Measurements from ENCODE around the gene SLC22A14. TPM values are rescaled to one million over a fixed set of nuclear protein-coding genes. Genes with fewer than 3 reads are reported as not detected.

SLC22A14 gene
- total RNA-seq, 2 donors from 2014 or later = 0.14 to 0.21 TPM

DNA sequence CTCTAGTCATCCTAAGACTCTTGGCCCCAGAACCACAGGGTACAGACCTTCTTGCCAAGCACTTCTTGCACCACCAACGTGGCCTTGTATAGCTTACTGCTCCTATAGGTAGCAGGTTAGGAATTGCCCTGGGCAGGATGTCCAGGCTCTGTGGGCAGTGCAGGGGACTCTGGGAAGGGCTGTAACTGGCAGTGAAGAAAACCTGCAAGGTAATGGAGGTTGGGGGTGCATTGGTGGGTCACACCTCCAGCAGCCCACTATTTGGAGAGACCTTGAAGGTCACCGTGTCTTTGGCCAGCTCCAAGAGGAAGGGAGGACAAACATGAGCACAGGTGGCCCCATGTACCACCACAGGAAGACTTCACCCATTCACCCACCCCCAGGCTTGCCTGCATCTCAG, 43.2 kb downstream of the SLC22A14 start:
- no peak for ATAC-seq (replicated peaks in 1 of 2)
- peaks cover 5% of the 10 kb centered on the region for H3K27me3 Mint-ChIP-seq (ENCODE audit: low read depth)
- H3K4me1 Mint-ChIP-seq (ENCODE audit: low read depth) = peaks cover 6% of the 10 kb centered on the region
- H3K27ac Mint-ChIP-seq = no peak overlapping the region
- H3K36me3 Mint-ChIP-seq (ENCODE audit: insufficient read depth in 2 of 2) = no peaks in the 10 kb centered on the region
- no peak overlapping the region for H3K4me3 Mint-ChIP-seq
- DNase-seq = no peak
- H3K9me3 Mint-ChIP-seq = no peaks in the 10 kb centered on the region

DNA sequence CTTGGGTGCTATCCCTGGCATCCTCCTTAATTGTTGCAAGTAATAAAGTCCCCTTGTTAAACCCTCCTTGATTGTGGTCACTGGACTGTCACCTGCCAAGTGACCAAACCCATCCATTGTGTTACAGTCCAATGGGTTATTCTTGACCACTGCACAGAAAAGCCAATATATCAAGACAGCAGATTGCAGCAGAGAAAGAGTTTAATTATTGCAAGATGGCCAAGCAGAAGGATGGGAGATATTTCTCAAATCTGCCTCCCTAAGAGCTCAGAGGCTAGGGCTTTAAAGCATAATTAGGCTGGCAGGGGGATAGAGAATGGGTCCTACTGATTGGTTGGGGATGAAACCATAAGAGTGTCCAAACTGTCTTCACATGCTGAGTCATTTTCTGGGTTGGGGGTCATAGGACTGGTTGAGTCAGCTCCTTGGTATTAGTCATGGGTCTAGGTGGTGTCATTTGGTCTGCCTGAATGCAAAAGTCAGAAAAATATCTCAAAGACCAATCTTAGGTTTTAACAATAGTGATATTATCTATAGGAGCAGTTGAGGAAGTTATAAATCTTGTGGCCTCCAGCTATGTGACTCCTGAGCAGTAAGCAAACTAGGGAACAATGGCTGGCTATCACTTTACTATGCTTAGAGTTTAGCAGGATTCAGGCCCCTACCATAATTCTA, 45.4 kb downstream of the SLC22A14 start:
- Mint-ChIP-seq H3K4me3 (no peak overlapping the region), H3K27ac (no peak overlapping the region), H3K27me3 (ENCODE audit: low read depth) (peaks cover 5% of the 10 kb centered on the region), H3K9me3 (no peaks in the 10 kb centered on the region), H3K36me3 (ENCODE audit: insufficient read depth in 2 of 2) (no peaks in the 10 kb centered on the region), H3K4me1 (ENCODE audit: low read depth) (peaks cover 11% of the 10 kb centered on the region)
- ATAC-seq (replicated peaks in 1 of 2) = peak; percentile 89 to 93
- peak; percentile 10 to 20 for DNase-seq

GRCh38 chr3:38331257-38332022, 49.3 kb downstream of the SLC22A14 start:
- ATAC-seq (replicated peaks in 1 of 2) (no peak), DNase-seq (no peak)
- H3K27me3 Mint-ChIP-seq (ENCODE audit: low read depth) = peaks cover 9% of the 10 kb centered on the region
- no peak overlapping the region for H3K27ac Mint-ChIP-seq
- no peaks in the 10 kb centered on the region for H3K9me3 Mint-ChIP-seq
- H3K4me3 Mint-ChIP-seq = no peak overlapping the region
- peaks cover 22% of the 10 kb centered on the region for H3K4me1 Mint-ChIP-seq (ENCODE audit: low read depth)
- no peaks in the 10 kb centered on the region for H3K36me3 Mint-ChIP-seq (ENCODE audit: insufficient read depth in 2 of 2)

- H3K27me3 Mint-ChIP-seq (ENCODE audit: low read depth) = peaks cover 9% of the 10 kb centered on the region
- H3K9me3 Mint-ChIP-seq = no peaks in the 10 kb centered on the region
- H3K36me3 Mint-ChIP-seq (ENCODE audit: insufficient read depth in 2 of 2) = no peaks in the 10 kb centered on the region
- no peak overlapping the region for H3K4me3 Mint-ChIP-seq
- no peak for ATAC-seq (replicated peaks in 1 of 2)
- no peak overlapping the region for H3K27ac Mint-ChIP-seq
- DNase-seq = no peak
- peaks cover 22% of the 10 kb centered on the region for H3K4me1 Mint-ChIP-seq (ENCODE audit: low read depth)
Observed at GRCh38 chr3:38332201-38332600, 50.1 kb downstream of the SLC22A14 start.

- H3K9me3 Mint-ChIP-seq = no peaks in the 10 kb centered on the region
- H3K36me3 Mint-ChIP-seq (ENCODE audit: insufficient read depth in 2 of 2) = no peaks in the 10 kb centered on the region
- DNase-seq (no peak), ATAC-seq (replicated peaks in 1 of 2) (peak; percentile 21 to 36)
- peaks cover 9% of the 10 kb centered on the region for H3K27me3 Mint-ChIP-seq (ENCODE audit: low read depth)
- H3K4me3 Mint-ChIP-seq = no peak overlapping the region
- peaks cover 16% of the 10 kb centered on the region for H3K4me1 Mint-ChIP-seq (ENCODE audit: low read depth)
- no peak overlapping the region for H3K27ac Mint-ChIP-seq
Observed at GRCh38 chr3:38334142-38335055, 52.3 kb downstream of the SLC22A14 start.

DNA sequence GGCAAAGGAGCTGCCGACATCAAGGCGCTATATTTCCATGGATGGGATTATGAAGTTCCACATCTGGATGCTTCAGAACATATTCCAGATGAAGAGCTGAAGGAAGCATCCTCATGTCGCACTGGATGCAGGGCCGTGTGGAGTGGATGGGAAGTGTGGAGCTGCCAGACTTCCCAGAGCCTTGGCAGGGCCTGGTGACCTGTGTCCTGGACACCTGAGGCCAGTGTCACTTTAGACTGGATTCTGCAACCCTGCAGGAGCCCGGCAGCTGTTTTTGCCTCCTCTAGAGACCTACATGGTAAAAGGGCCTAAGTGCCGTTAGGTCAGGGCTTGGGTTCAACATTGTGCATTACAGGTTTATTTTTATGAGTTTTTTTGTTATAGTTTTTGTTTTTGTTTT, 53.2 kb downstream of the SLC22A14 start:
- ATAC-seq (replicated peaks in 1 of 2) = no peak

DNA sequence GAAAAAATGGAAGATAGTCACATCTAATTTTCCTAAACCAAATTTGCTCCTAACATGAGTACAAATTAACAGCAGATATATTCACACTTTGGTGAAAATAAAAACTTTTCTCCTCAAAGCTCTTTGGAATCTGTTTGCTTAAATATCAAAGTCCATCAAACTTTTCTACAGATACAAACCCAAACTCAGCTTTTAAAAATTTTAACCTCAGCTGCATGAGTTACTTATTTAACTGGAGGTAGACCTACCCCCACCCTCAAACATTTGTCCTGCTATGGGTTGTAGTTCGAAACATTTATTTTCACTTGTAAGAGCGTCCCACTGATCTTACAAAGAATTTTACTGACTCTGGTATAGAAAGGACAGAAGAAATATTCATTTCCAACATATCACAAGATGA, 55.6 kb downstream of the SLC22A14 start:
- Mint-ChIP-seq H3K9me3 (no peaks in the 10 kb centered on the region), H3K27ac (no peak overlapping the region), H3K4me1 (ENCODE audit: low read depth) (peaks cover 11% of the 10 kb centered on the region), H3K36me3 (ENCODE audit: insufficient read depth in 2 of 2) (no peaks in the 10 kb centered on the region), H3K27me3 (ENCODE audit: low read depth) (peaks cover 9% of the 10 kb centered on the region), H3K4me3 (no peak overlapping the region)
- ATAC-seq (replicated peaks in 1 of 2) (no peak), DNase-seq (no peak)

More for the DNA sequence above, 53.2 kb downstream of the SLC22A14 start:
- peaks cover 16% of the 10 kb centered on the region for H3K4me1 Mint-ChIP-seq (ENCODE audit: low read depth)
- peaks cover 9% of the 10 kb centered on the region for H3K27me3 Mint-ChIP-seq (ENCODE audit: low read depth)
- H3K36me3 Mint-ChIP-seq (ENCODE audit: insufficient read depth in 2 of 2) = no peaks in the 10 kb centered on the region
- no peak overlapping the region for H3K27ac Mint-ChIP-seq
- DNase-seq = no peak
- H3K9me3 Mint-ChIP-seq = no peaks in the 10 kb centered on the region
- H3K4me3 Mint-ChIP-seq = no peak overlapping the region

GRCh38 chr3:38343797-38344594, 61.9 kb downstream of the SLC22A14 start:
- DNase-seq (no peak), ATAC-seq (replicated peaks in 1 of 2) (no peak)
- Mint-ChIP-seq H3K4me3 (no peak overlapping the region), H3K27ac (no peak overlapping the region), H3K27me3 (ENCODE audit: low read depth) (no peaks in the 10 kb centered on the region), H3K9me3 (no peaks in the 10 kb centered on the region), H3K4me1 (ENCODE audit: low read depth) (no peaks in the 10 kb centered on the region), H3K36me3 (ENCODE audit: insufficient read depth in 2 of 2) (peaks cover 0 to 1% of the 10 kb centered on the region in 2 donors)

- ATAC-seq (replicated peaks in 1 of 2) = peak; percentile 41 to 47
- H3K4me3 Mint-ChIP-seq = peak overlapping the region; percentile 77 to 81
- H3K27ac Mint-ChIP-seq = no peak overlapping the region
- H3K36me3 Mint-ChIP-seq (ENCODE audit: insufficient read depth in 2 of 2) = peaks cover 0 to 1% of the 10 kb centered on the region in 2 donors
- DNase-seq = no peak
- H3K9me3 Mint-ChIP-seq = no peaks in the 10 kb centered on the region
- H3K4me1 Mint-ChIP-seq (ENCODE audit: low read depth) = no peaks in the 10 kb centered on the region
- no peaks in the 10 kb centered on the region for H3K27me3 Mint-ChIP-seq (ENCODE audit: low read depth)
Observed at GRCh38 chr3:38345879-38346586, 63.9 kb downstream of the SLC22A14 start.

DNA sequence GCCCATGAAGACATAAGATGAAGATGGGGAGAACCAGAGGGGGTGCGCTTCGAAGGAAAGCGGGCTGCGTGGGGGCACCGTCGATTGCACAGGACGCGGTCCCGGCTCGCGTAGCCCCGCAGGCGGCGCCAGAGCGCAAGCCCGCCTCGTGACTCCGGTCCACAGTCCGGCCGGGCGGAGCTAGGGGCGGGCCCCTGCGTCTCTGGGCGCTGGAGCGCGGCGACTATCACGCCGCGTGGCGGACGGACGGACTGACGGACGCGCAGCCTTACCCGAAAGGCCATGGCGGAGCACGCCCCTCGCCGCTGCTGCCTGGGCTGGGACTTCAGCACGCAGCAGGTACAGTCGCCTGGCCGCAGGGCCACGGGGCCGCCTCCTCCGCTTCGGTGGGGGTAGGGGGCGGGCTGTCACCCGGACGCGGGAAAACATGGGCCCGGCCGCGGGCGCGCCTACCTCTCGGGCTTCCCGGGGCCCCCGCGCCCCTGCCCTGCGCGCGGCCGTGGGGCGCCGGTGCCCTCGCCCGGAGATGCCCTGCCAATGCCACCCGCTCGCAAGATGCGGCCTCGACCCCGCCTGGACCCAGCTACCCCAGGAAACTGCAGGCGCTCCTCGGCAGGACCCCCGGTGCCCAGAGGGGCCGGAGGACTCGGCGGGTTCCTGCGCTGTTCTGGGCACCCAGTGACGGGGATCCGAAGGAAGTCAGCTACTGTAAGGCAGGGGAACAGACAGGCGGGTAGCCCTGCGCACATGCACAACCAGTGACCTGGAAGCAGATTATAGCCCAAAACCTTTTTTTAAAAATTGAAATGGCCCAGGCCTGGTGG, 64.7 kb downstream of the SLC22A14 start, which contains the start of gene XYLB:
XYLB (plus strand) TSS at position 199 of the 824 bp plus-strand sequence; CDS start at position 283, 84 bp downstream.
- Mint-ChIP-seq H3K36me3 (ENCODE audit: insufficient read depth in 2 of 2) (peaks cover 0 to 1% of the 10 kb centered on the region in 2 donors), H3K27ac (no peak within 1 kb of the TSS), H3K27me3 (ENCODE audit: low read depth) (no peaks in the 10 kb centered on the region), H3K4me1 (ENCODE audit: low read depth) (no peaks in the 10 kb centered on the region), H3K9me3 (no peaks in the 10 kb centered on the region), H3K4me3 (peak within 1 kb of the TSS; percentile 85)
- DNase-seq (peak; percentile 88 to 89), ATAC-seq (replicated peaks in 1 of 2) (peak; percentile 99)

DNA sequence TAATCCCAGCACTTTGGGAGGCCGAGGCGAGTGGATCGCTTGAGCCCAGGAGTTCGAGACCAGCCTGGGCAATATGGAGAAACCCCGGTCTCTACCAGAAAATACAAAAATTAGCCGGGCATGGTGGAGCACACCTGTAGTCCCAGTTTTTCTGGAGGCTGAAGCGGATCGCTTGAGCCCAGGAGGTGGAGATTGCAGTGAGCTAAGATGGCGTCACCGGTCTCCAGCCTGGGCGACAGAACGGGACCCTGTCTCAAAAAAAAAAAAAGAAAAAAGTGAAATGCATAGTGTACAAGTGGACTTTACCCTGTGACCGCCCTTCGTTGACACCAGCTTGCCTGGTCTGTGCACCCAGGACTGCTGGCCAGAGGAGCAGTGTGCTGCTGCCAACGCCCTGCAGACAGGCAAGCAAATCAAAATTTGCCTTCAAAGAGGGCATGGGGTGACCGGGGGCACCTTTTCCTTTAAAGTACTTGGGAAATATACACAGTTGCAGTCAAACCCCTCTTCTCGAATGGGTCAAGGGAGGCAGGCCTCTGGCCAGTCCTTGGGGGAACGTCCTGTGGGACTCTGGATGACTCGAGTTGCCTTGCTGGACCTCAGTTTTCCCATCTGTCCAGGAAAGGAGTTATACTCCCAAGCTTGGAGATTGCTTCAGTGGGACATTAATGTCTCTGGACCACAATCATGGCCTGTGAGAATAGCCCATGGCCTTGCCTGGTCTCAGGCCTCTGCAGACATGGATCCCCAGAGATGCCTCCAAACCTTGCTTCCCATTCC, 65.5 kb downstream of the SLC22A14 start:
- H3K36me3 Mint-ChIP-seq (ENCODE audit: insufficient read depth in 2 of 2) = peaks cover 0 to 1% of the 10 kb centered on the region in 2 donors
- H3K4me3 Mint-ChIP-seq = peak overlapping the region; percentile 20 to 85
- no peak overlapping the region for H3K27ac Mint-ChIP-seq
- no peaks in the 10 kb centered on the region for H3K9me3 Mint-ChIP-seq
- no peaks in the 10 kb centered on the region for H3K4me1 Mint-ChIP-seq (ENCODE audit: low read depth)
- no peak for DNase-seq
- H3K27me3 Mint-ChIP-seq (ENCODE audit: low read depth) = no peaks in the 10 kb centered on the region
- ATAC-seq (replicated peaks in 1 of 2) = no peak

Measured in activated T-cell treated with anti-CD3 and anti-CD28 coated beads, Interleukin-2, amount 50 U/mL, for 72 hours (primary cell).